HG03378 (cell line): Measurements from ENCODE around the gene GABRE.

ENCODE experiments used
- ATAC-seq: cut with Tn5 transposase; IDR thresholded peaks from one replicate; pipeline ENCODE4 v1.9.1; 2021; ENCODE audit warnings: mild to moderate bottlenecking, moderate library complexity; ENCODE audit not compliant: unreplicated experiment

GABRE gene

GRCh38 chrX:151974336-151975227, at the start of gene GABRE:
Gene GABRE (minus strand): TSS chrX:151974676. CDS start chrX:151974625, 51 bp downstream.
- ATAC-seq, result no peak

GRCh38 chrX:152020888-152021287, 46.4 kb upstream of the GABRE start:
- ATAC-seq, result no peak

- no peak for ATAC-seq
Observed at GRCh38 chrX:151999813-152000212, 25.3 kb upstream of the GABRE start.

- ATAC-seq, result no peak
Observed at GRCh38 chrX:151997539-151997938, 23.1 kb upstream of the GABRE start.

GRCh38 chrX:151996347-151996746, 21.9 kb upstream of the GABRE start:
- ATAC-seq, result no peak

- ATAC-seq, result no peak
Observed at GRCh38 chrX:151994476-151994875, 20.0 kb upstream of the GABRE start.

- no peak for ATAC-seq
Observed at GRCh38 chrX:151988706-151989299, 14.3 kb upstream of the GABRE start.

GRCh38 chrX:151987108-151987507, 12.6 kb upstream of the GABRE start:
- no peak for ATAC-seq

- ATAC-seq, result no peak
Observed at GRCh38 chrX:151985955-151986354, 11.5 kb upstream of the GABRE start.

- no peak for ATAC-seq
Observed at GRCh38 chrX:151985531-151985930, 11.1 kb upstream of the GABRE start.

GRCh38 chrX:151984902-151985301, 10.4 kb upstream of the GABRE start:
- ATAC-seq, result no peak

GRCh38 chrX:151984328-151984727, 9.9 kb upstream of the GABRE start:
- ATAC-seq, result no peak

- ATAC-seq, result no peak
Observed at GRCh38 chrX:151983186-151983585, 8.7 kb upstream of the GABRE start.

- no peak for ATAC-seq
Observed at GRCh38 chrX:151982222-151982621, 7.7 kb upstream of the GABRE start.

GRCh38 chrX:151981129-151981528, 6.7 kb upstream of the GABRE start:
- no peak for ATAC-seq

- no peak for ATAC-seq
Observed at GRCh38 chrX:151977923-151978322, 3.4 kb upstream of the GABRE start.

GRCh38 chrX:151977009-151977408, 2.5 kb upstream of the GABRE start:
- no peak for ATAC-seq

- ATAC-seq, result no peak
Observed at GRCh38 chrX:151975736-151976275, 1.3 kb upstream of the GABRE start.

GRCh38 chrX:151975228-151975593, 735 bp upstream of the GABRE start:
- ATAC-seq, result no peak

- no peak for ATAC-seq
Observed at GRCh38 chrX:151973851-151974335, 583 bp downstream of the GABRE start.

GRCh38 chrX:151973060-151973661, 1.3 kb downstream of the GABRE start:
- ATAC-seq, result no peak

GRCh38 chrX:151970661-151971060, 3.8 kb downstream of the GABRE start:
- ATAC-seq, result no peak
